Astrocyte of the spinal cord (primary cell): ENCODE measurements around the gene KSR1.
"Not testable (repeated sequence)": the region's sequence is repeated elsewhere in the genome, so short reads cannot be mapped to it uniquely, and the experiment has no call there.

Experiments used
- DNase-seq: peaks from one replicate; pipeline ENCODE4 v3.0.0; 2011; ENCODE audit warnings: low read depth, low spot score
- H3K4me3 ChIP-seq: 2 replicates; pipeline ENCODE4 v1.5.1; 2011; ENCODE audit warnings: low read depth, mild to moderate bottlenecking, low read length, moderate library complexity
- in situ Hi-C: cut with HindIII; loops from 2 replicates; pipeline ENCODE4 v1.10.0; 2017; ENCODE audit warnings: low sequenced_read_pairs
- TF ChIP-seq, protein P1 (sequence below): IDR thresholded peaks from 2 replicates; pipeline ENCODE4 v1.5.1; 2012; ENCODE audit warnings: low read depth, mild to moderate bottlenecking, low read length, inconsistent platforms

The KSR1 gene

DNA sequence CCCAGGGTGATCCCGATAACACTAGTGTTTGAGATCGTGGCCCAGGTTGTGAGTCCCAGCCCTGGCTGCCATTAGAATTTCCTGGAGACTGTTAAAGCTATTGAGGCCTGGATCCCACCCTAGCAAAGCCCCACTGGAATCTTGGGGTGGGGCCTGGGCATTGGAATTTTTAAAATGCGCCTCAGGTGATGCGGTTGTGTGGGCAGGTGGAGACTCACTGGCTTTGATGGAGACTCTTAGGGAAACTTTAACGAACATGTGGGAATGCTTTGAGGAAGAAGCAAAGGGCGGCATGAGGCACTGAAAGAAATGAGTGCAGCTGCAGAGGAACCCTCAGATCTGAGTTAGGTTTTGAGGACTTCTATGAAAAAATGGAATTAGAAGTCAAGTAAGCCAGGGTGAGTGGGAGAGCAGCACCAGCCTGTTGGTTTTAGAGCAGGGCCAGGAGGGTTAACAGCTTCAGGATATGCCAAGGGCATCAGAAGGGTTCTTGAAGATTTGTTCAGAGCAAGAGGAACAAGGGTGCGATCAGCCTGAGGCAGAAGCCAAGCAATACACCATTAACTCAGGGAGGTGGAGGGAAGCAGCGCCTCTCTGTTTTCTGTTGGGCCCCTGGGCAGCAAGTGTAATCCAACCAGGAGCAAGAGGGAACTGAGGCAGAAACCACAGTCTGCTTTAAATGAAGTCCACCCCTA lies 42.5 kb downstream of the KSR1 start:
- TF ChIP-seq, protein P1, sequence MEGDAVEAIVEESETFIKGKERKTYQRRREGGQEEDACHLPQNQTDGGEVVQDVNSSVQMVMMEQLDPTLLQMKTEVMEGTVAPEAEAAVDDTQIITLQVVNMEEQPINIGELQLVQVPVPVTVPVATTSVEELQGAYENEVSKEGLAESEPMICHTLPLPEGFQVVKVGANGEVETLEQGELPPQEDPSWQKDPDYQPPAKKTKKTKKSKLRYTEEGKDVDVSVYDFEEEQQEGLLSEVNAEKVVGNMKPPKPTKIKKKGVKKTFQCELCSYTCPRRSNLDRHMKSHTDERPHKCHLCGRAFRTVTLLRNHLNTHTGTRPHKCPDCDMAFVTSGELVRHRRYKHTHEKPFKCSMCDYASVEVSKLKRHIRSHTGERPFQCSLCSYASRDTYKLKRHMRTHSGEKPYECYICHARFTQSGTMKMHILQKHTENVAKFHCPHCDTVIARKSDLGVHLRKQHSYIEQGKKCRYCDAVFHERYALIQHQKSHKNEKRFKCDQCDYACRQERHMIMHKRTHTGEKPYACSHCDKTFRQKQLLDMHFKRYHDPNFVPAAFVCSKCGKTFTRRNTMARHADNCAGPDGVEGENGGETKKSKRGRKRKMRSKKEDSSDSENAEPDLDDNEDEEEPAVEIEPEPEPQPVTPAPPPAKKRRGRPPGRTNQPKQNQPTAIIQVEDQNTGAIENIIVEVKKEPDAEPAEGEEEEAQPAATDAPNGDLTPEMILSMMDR = no peak
- in situ Hi-C loops = no loop called here
- DNase-seq = no peak
- H3K4me3 ChIP-seq = no peak overlapping the region

DNA sequence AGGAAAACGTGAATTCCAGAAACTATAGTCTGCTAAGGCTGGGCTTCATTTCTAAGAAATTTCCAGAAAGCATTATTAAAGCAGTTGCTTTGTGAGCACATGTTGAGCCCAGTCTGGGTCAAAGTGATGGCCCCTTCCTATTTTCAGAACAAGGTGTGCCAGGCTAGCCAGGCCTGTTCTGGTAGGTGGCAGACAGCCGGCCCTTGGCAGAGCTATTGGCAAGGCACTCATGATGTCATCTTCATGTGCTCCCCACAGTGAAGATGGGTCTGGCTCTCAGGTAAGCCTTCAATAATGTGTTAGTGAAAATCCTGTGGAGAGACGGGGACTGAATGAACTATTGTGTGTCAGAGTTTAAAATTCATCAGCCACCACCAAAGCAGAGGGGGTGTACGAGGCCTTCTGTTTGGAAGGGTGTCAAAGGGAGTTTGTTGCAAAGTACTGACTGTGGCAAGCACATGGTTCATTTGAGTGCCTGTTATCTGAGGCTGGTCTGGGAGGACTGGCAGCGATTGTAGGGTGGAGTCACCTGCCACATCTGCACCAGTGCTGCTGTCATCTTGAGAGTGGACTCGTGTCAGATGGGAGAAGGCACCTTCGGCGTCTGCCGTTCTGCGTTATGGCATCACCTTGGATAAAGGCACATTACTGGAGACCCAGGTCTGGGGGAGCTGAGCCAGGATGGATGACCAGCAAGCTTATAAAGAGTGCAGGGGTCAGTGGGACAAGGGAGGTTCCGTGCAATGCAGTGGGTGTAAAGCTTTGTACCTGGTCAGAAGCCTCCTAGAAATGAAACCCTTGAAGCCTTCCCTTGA lies 43.4 kb downstream of the KSR1 start:
- no peak for DNase-seq
- TF ChIP-seq, protein P1 = no peak
- in situ Hi-C loops = no loop called here

DNA sequence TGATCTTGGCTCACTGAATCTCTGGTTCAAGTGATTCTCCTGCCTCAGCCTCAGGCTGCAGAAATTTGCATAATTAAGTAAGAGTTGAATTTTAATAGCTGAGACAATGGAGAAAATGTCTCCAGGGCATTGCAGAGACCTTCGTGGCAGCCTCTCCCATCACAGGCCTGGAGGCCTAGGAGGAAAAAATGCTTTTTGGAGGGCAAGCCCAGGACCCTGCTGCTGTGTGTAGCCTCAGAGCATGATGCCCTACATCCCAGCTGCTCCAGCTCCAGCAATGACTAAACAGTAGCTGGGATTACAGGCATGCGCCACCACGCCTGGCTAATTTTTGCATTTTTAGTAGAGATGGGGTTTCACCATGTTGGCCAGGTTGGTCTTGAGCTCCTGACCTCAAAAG lies 45.1 kb downstream of the KSR1 start:
- DNase-seq, in situ Hi-C loops, H3K4me3 ChIP-seq: not testable (repeated sequence)

More for the DNA sequence above, 43.4 kb downstream of the KSR1 start:
- H3K4me3 ChIP-seq = no peak overlapping the region

DNA sequence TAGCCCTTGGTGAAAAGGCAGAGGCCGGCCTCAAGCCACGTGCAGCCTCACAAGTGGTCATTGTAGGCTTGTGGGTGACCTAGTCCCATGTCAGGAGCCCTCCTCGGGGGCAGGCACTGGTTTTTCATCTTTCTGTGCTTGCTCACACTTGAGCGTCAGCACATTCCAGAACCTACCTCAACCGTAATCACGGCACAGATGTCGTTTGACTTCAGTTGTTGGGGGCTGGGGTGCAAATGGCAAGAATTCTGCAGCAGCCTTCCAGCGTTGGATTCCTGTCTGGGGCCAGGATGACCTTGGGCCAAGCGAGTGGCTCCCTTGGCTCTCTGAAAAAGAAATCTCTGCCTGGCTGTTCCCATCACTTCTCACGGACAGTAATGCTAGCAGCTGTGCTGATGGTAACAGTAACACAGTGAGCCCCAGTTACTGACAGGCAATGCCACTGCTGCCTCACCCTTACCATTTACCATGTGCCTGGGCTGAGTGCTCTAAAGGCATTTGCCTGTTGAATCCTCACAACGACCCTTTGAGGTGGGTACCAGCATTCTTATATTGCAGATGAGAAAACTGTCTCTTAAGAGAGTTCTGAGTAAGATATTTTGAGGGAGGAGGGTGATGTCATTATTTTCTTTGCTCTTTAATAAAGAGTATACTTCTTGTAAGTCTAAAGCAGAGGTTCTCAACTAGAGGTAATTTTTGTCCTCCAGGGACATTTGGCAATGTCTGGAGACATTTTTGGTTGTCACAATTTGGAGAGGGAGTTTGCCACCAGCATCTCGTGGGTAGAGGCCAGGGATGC lies 46.5 kb downstream of the KSR1 start:
- DNase-seq = peak; percentile 80
- TF ChIP-seq, protein P1 = no peak
- no peak overlapping the region for H3K4me3 ChIP-seq
- in situ Hi-C loops = no loop called here

DNA sequence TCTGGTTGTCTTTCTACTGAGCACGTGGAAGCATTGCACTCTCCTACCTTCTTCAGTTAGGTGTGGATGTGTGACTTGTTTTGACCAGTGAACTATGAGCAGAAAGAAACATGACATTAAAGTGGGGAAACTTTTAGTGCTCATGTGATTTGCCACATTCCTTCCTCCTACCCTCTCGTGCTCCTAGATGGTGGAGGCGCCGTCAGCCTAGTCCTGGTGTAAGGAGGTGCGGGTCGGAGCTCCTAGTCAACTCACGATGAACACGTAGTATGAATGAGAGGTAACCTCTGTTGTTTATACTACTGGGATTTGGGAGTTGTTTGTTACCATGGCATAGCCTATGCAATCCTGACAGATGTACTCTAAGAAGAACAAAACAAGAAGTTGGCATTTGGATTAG lies 47.4 kb downstream of the KSR1 start:
- TF ChIP-seq, protein P1 = no peak
- in situ Hi-C loops = no loop called here

DNA sequence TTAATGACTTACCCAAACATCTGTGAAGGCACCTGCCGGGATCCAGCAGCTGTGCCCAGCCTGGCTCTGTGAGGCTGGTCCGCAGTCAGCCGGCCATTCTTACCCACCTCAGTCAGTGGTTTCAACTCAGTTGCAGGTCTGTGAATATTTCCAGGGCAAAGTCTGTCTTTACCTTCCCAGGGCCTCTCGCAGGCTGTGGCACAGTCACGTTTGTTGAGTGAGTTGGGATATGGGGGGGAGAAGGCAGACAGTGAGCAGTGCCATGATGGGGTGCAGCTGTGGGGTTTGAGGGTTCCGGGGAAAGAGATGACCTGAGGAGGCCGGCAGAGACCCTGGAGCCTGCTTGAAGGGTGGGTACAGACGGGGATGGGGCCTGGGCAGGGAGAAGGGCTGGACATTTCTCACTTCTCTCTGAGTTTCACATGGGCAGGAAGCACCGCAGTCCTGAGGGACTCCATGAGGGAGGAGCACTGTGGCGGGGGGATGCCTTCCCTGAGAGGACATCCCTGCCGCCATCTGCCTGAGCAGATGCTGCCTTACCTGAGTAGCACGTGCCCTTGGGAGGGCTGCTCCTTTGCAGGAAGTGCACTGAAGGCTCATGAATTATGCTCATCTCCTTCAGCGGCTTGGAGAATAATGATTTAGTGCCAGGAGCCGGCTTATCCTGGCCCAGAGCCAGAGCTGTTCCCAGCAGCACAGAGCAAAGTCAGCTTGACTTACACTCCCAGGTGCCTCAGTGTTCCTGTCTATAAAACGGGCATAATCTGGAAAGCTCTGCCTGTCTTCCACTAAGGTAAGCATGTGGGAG lies 48.1 kb downstream of the KSR1 start:
- H3K4me3 ChIP-seq = no peak overlapping the region
- DNase-seq = no peak
- TF ChIP-seq, protein P1 = no peak
- in situ Hi-C loops = no loop called here

More for the DNA sequence above, 47.4 kb downstream of the KSR1 start:
- H3K4me3 ChIP-seq = no peak overlapping the region
- no peak for DNase-seq
